Measurements from ENCODE around the gene ATP5PD. TPM values are rescaled to one million over a fixed set of nuclear protein-coding genes. Genes with fewer than 3 reads are reported as not detected.

Gene ATP5PD
- total RNA-seq, 1 donor from 2014 or later: 360 TPM

- no peak for DNase-seq (ENCODE audit: low read depth)
- no peak for TF ChIP-seq CTCF (conservative IDR thresholded peaks at IDR 0.05; ENCODE audit: low read depth, low read length)
- H3K4me3 ChIP-seq (ENCODE audit: low read depth, low read length): no peak overlapping the region
Observed at GRCh38 chr17:75064867-75065561, 18.2 kb upstream of the ATP5PD start.

- no peak overlapping the region for H3K4me3 ChIP-seq (ENCODE audit: low read depth, low read length)
- DNase-seq (ENCODE audit: low read depth): no peak
- no peak for TF ChIP-seq CTCF (conservative IDR thresholded peaks at IDR 0.05; ENCODE audit: low read depth, low read length)
Observed at GRCh38 chr17:75064460-75064859, 17.7 kb upstream of the ATP5PD start.

- no peak overlapping the region for H3K4me3 ChIP-seq (ENCODE audit: low read depth, low read length)
- DNase-seq (ENCODE audit: low read depth): no peak
- TF ChIP-seq CTCF (conservative IDR thresholded peaks at IDR 0.05; ENCODE audit: low read depth, low read length): no peak
Observed at GRCh38 chr17:75064040-75064439, 17.3 kb upstream of the ATP5PD start.

- no peak for DNase-seq (ENCODE audit: low read depth)
- no peak overlapping the region for H3K4me3 ChIP-seq (ENCODE audit: low read depth, low read length)
- no peak for TF ChIP-seq CTCF (conservative IDR thresholded peaks at IDR 0.05; ENCODE audit: low read depth, low read length)
Observed at GRCh38 chr17:75063626-75064025, 16.9 kb upstream of the ATP5PD start.

GRCh38 chr17:75063201-75063600 lies 16.4 kb upstream of the ATP5PD start:
- TF ChIP-seq CTCF (conservative IDR thresholded peaks at IDR 0.05; ENCODE audit: low read depth, low read length): no peak
- DNase-seq (ENCODE audit: low read depth): no peak
- H3K4me3 ChIP-seq (ENCODE audit: low read depth, low read length): no peak overlapping the region

- no peak for DNase-seq (ENCODE audit: low read depth)
- TF ChIP-seq CTCF (conservative IDR thresholded peaks at IDR 0.05; ENCODE audit: low read depth, low read length): no peak
- H3K4me3 ChIP-seq (ENCODE audit: low read depth, low read length): no peak overlapping the region
Observed at GRCh38 chr17:75061618-75062017, 14.8 kb upstream of the ATP5PD start.

GRCh38 chr17:75061055-75061438 lies 14.3 kb upstream of the ATP5PD start:
- no peak for DNase-seq (ENCODE audit: low read depth)
- TF ChIP-seq CTCF (conservative IDR thresholded peaks at IDR 0.05; ENCODE audit: low read depth, low read length): no peak
- no peak overlapping the region for H3K4me3 ChIP-seq (ENCODE audit: low read depth, low read length)

All from epithelial cell of proximal tubule (primary cell).